CMK (cell line): ENCODE measurements around the gene PGA4.
A peak's percentile ranks its signal among the peaks of the same experiment; 100 is the strongest.
"Not testable (repeated sequence)": the region's sequence is repeated elsewhere in the genome, so short reads cannot be mapped to it uniquely, and the experiment has no call there.

Experiments
- DNase-seq: peaks from one replicate; pipeline ENCODE4 v3.0.0-alpha.2; 2010; ENCODE audit warnings: low read depth

PGA4 gene

GRCh38 chr11:61222047-61222446, at the start of gene PGA4:
Gene PGA4, plus strand, starts transcription at chr11:61222347. Its CDS starts 54 bp downstream, at chr11:61222401.
- DNase-seq, result not testable (repeated sequence)

DNA sequence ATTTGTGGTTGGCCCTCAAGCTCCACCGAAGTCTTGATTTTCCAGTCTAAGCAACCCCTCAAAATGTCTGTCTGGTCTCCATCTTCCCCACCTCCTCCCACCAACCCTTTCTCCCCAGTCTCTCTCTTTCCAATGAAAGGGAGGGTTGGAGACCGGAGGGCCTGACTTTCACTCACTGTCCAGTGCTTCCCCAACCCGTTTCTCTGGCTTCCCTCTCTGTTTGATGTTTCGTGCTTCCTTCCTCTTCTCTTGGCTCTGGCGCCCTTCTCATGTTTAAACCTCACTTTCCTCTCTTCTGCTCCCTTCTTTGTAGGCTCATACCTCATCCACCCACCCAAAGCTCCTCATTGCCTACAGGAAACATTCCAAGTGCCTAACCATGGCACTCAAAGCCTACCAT, 49.8 kb upstream of the PGA4 start:
- DNase-seq, result no peak

- no peak for DNase-seq
Observed at GRCh38 chr11:61172888-61173287, 49.3 kb upstream of the PGA4 start.

- no peak for DNase-seq
Observed at GRCh38 chr11:61173456-61173855, 48.7 kb upstream of the PGA4 start.

- no peak for DNase-seq
Observed at GRCh38 chr11:61174273-61174672, 47.9 kb upstream of the PGA4 start.

DNA sequence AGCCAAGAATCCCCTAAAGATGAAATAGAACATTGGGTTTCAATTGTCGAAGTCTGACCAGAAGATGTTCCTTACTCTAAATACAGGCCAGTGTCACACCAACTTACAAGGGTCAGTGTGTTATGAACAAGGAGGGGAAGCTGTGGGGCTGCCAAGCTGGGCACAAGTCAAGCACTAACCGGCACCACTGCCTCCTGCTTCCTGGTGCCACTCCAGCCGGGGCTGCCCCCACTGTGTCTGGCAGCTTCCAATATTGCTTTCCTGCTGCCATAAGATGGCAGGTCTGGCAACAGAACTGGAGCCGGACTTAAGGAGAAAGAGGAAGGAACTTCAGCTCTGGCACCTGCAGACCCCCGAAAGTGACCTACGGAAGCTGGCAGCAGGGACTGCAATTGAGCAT, 47.2 kb upstream of the PGA4 start:
- no peak for DNase-seq

DNA sequence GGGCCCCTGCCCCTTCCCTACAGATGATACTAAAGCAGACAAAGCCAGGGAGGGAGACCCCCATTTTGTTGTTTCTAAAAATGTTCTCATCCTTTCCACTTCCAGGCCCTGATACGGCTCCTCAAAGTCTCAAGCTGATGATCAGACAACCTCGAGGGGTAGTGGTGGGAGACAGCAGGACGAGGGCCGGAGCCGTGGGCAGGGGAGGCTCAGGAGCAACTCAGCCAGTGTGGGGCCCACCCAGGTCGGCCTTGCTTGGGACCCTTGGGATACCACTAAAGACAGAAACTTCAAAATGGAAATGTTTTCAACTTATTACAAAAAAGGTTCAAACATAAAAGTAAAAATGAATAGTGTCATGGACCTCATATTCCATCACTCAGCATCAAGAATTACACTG, 45.7 kb upstream of the PGA4 start:
- DNase-seq, result no peak

GRCh38 chr11:61180205-61180604, 41.9 kb upstream of the PGA4 start:
- not testable (repeated sequence) for DNase-seq

DNA sequence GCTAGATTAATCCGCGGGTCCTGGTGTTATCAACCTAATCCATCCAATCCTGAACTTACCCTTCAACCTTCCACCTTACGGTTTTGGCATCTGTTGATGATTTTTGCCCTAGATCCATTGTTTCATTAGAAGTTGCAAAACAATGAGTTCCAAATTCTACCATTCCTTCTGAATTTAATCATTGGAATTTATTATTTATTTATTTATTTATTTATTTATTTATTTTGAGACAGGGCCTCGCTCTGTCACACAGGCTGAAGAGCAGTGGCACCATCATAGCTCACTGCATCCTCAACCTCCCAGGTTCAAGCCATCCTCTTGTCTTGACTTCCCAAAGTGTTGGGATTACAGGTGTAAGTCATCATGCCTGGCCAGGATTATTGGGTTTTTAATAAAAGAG, 40.7 kb upstream of the PGA4 start:
- DNase-seq, result no peak

DNA sequence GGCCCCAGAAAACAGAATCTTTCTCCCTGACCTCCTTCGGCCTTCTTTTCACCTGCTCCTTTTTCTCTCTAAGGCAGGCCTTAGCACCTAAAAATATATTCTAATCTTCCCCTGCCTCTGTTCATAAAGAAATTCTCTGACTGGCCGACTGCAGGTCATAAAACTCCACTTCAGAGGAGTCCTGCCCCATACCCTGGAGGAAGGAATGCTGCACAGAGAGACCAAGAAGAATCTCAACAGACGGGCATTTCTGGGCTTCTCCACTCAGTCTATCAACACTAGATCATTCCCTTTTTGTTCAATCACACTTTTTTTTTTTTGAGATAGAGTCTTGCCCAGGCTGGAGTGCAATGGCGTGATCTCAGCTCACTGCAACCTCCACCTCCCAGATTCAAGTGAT, 38.5 kb upstream of the PGA4 start:
- no peak for DNase-seq

DNA sequence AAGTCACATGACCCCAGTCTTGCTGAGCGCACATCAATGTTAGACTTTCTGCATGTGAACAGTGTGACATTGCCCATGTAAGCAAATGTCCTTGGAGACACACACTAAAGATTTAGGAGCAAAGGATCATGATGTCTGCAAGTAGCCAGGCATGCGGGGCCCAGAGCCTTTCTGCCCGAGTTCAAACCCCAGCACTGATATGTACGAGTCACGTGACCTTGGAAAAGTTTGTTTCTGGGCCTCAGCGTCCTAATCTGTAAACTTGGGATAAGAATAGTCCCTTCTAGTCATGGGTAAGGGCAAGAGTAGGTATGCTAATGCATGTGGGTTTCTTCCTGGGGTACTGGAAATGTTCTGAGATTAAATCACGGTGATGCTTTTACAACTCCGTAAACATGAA, 35.6 kb upstream of the PGA4 start:
- DNase-seq, result no peak

DNA sequence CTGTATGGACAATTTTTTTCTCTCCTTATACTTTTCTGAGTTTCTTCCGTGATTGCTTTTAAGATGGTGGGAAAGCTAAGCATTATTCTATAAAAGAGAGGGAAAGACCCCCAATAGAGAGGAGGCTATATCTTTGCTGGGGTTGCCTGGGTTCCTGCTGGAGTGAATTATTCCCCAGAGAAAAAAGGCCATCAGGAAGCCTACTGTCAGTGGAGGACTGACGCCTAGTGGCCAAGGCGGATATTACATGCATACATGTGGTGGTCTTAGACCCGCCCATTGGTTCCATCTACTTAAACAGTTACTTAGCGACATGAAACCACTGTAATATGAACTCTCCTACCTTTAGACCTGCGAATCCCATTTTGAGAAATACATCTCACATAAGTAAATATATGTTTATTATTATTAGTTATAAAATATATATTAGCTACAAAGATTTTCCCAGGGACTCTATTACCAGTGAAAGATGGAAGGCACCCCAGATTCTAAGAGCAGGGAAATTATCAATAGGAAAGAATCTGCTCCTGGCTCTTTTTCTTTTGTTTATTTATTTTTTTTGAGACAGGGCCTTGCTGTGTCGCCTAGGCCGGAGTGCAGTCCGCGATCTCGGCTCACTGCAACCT, 34.5 kb upstream of the PGA4 start:
- DNase-seq, result peak; percentile 60

DNA sequence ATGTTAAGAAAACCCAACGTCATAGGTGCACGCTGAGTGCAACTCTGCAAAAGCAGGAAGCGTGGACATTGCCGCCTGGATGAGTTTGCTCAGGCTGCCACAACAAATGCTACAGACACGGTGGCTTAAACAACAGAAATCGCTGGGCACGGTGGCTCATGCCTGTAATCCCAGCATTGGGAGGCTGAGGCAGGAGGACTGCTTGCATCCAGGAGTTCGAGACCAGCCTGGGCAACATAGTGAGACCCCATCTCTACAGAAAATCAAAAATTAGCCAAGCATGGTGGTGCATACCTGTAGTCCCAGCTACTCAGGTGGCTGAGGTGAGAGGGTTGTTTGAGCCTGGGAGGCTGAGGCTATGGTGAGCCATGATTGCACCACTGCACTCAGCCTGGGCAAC, 32.2 kb upstream of the PGA4 start:
- DNase-seq, result no peak

DNA sequence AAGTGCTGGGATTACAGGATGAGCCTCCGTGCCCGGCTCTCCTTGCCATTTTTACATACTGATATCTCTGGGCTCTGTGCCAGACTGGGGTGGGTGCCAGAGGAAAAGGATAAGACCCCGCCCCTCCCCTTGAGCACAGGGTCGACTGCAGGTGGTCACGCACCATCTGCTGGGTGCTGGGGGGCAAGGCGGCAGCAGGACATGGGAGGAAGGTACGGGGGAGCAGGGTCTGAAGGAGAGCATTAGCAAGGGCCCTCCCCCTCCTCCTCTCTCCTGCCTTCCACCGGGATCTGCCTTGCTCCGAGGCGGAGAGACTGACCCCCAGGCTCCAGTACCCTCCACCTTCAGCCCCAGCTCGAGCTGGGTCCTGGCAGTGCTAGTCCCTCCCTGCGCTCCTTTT, 28.6 kb upstream of the PGA4 start:
- no peak for DNase-seq

- DNase-seq, result no peak
Observed at GRCh38 chr11:61194169-61194671, 27.9 kb upstream of the PGA4 start.

GRCh38 chr11:61194981-61195695, 27.0 kb upstream of the PGA4 start:
- DNase-seq, result no peak

- no peak for DNase-seq
Observed at GRCh38 chr11:61195719-61196118, 26.4 kb upstream of the PGA4 start.

- DNase-seq, result no peak
Observed at GRCh38 chr11:61198361-61198760, 23.8 kb upstream of the PGA4 start.

DNA sequence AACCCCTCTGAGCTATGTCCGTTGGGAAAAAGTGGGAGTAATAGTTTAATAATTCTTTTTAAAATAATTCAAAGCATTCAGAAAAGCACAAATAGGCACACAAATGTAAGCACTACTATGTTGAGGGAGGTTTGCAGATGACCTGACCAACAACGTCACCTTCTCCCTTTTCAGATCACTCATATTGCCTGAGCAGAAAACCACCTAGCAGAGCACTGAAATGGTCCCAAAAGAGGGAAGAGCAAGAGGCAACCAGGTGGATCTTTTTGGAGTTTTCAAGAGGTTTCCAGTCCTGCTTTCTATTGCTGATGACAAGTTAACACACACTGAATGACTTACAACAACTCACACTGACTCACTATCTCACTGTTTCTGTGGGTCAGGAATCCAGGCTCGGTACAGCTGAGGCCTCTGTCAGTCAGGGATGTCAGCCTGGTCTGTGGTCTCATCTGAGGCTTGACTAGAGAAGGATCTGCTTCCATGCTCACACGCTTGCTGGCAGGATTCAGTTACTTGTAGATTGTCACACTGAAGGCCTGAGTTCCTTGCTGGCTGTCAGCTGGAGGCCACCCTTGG, 23.1 kb upstream of the PGA4 start:
- no peak for DNase-seq

- DNase-seq, result no peak
Observed at GRCh38 chr11:61201476-61201875, 20.7 kb upstream of the PGA4 start.

- DNase-seq, result peak; percentile 8
Observed at GRCh38 chr11:61202950-61203746, 19.0 kb upstream of the PGA4 start, which contains the start of gene PGA3. Gene PGA3, plus strand, starts transcription at chr11:61203515. Its CDS starts 50 bp downstream, at chr11:61203565.

DNA sequence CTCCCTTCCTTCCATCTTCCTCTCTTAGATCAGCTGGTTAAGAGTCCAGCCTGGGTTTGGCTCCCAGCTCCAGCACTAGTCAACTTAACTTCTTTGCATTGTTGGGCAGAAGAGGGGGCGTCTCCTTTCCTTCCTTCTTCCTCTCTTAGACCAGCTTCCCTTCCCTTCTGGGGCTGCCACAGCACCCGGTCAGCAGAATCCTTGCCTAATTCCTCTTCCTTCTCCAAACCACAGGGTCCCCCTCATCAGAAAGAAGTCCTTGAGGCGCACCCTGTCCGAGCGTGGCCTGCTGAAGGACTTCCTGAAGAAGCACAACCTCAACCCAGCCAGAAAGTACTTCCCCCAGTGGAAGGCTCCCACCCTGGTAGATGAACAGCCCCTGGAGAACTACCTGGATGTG, 18.3 kb upstream of the PGA4 start:
- DNase-seq, result not testable (repeated sequence)
